A549 (cell line): ENCODE measurements around the gene VLDLR. TPM values are rescaled to one million over a fixed set of nuclear protein-coding genes. Genes with fewer than 3 reads are reported as not detected.

ENCODE experiments used
- ATAC-seq, 2 experiments: fragments of 200-7000 bp in 1 of 2; fragments of >200 bp in 1 of 2; cut with Nextera tagmentation in 1 of 2; cut with Tn5 transposase in 1 of 2; 3 replicates each; pipeline versions ENCODE4 v1.8.0 to v1.9.1; 2018 to 2020; ENCODE audit warnings: mild to moderate bottlenecking in 1 of 2, moderate library complexity in 1 of 2
- CTCF ChIA-PET: fragments of 300-600 bp; sonication (Branson Sonifier 250); formaldehyde crosslinking; extraction: SDS; loops from one replicate; lab custom pipeline; 2021; ENCODE audit warnings: antibody characterized with exemption, inconsistent platforms; lab: Yijun Ruan, JAX
- POLR2A ChIA-PET: fragments of 350-600 bp; formaldehyde crosslinking; extraction: SDS; loops from one replicate; lab custom pipeline; 2021; ENCODE audit warnings: antibody characterized with exemption, inconsistent platforms; lab: Yijun Ruan, JAX
- DNase-seq, 2 experiments: peaks; one replicate each; pipeline versions ENCODE4 v3.0.0 to v3.0.0-alpha.2; 2011 to 2016; ENCODE audit warnings: low read depth in 1 of 2, low spot score in 1 of 2
- FAIRE-seq: peaks from 2 replicates; lab custom pipeline; 2011; peaks lifted over from hg19 to GRCh38; lab: Jason Lieb, UNC
- H3K27ac ChIP-seq, 2 experiments: fragments of >200 bp; sonication (Bioruptor Twin); formaldehyde crosslinking; 3 replicates each; pipeline ENCODE4 v1.5.1; 2016 to 2017
- H3K4me1 ChIP-seq: fragments of >200 bp; sonication (Bioruptor Twin); formaldehyde crosslinking; 3 replicates; pipeline ENCODE4 v1.6.1; 2016
- H3K4me2 ChIP-seq: fragments of >200 bp; sonication (Bioruptor Twin); formaldehyde crosslinking; 3 replicates; pipeline ENCODE4 v1.6.1; 2016
- H3K4me3 ChIP-seq: fragments of >200 bp; sonication (Bioruptor Twin); formaldehyde crosslinking; 3 replicates; pipeline ENCODE4 v1.5.1; 2016
- H3K9me3 ChIP-seq: fragments of >200 bp; sonication (Bioruptor Twin); formaldehyde crosslinking; 3 replicates; pipeline ENCODE4 v1.6.1; 2016
- BCL3 ChIP-seq: fragments of >200 bp; sonication (Bioruptor Twin); formaldehyde crosslinking; IDR thresholded peaks from 3 replicates; pipeline ENCODE4 v1.6.1; 2016
- BHLHE40 ChIP-seq: IDR thresholded peaks from 2 replicates; pipeline ENCODE4 v1.6.1; 2012; ENCODE audit warnings: low read depth, low read length, inconsistent platforms
- CBX2 ChIP-seq: fragments of 200-600 bp; sonication (generic); IDR thresholded peaks from 2 replicates; pipeline ENCODE4 v1.6.1; 2016; ENCODE audit warnings: low read depth, mild to moderate bottlenecking, borderline replicate concordance
- CEBPB ChIP-seq, 2 experiments: fragments of >200 bp in 1 of 2; sonication (Bioruptor Twin) in 1 of 2; formaldehyde crosslinking in 1 of 2; IDR thresholded peaks; 2 replicates each; pipeline ENCODE4 v1.6.1; 2012 to 2016
- CHD2 ChIP-seq: fragments of 150-350 bp; IDR thresholded peaks from 2 replicates; pipeline ENCODE4 v1.6.1; 2014; ENCODE audit warnings: low read length; ENCODE audit not compliant: partially characterized antibody
- E2F6 ChIP-seq: IDR thresholded peaks from 2 replicates; pipeline ENCODE4 v1.6.1; 2012; ENCODE audit warnings: low read depth, borderline replicate concordance
- ELK1 ChIP-seq: fragments of 150-350 bp; IDR thresholded peaks from 2 replicates; pipeline ENCODE4 v1.6.1; 2014; ENCODE audit warnings: low read depth, mild to moderate bottlenecking, low read length
- EP300 ChIP-seq, 2 experiments: fragments of >200 bp; sonication (Bioruptor Twin); formaldehyde crosslinking; IDR thresholded peaks; 2 replicates in 1 of 2; 3 replicates in 1 of 2; pipeline ENCODE4 v1.6.1; 2016 to 2017
- FOSB ChIP-seq: fragments of 250-450 bp; sonication (Bioruptor Pico); IDR thresholded peaks from 2 replicates; pipeline ENCODE4 v1.5.0; 2020; ENCODE audit warnings: mild to moderate bottlenecking, moderate library complexity
- FOXS1 ChIP-seq: fragments of 250-450 bp; sonication (Bioruptor Pico); IDR thresholded peaks from 2 replicates; pipeline ENCODE4 v1.5.0; 2020; ENCODE audit warnings: mild to moderate bottlenecking, moderate library complexity
- HES2 ChIP-seq: fragments of >200 bp; sonication (Bioruptor Twin); formaldehyde crosslinking; IDR thresholded peaks from 2 replicates; pipeline ENCODE4 v1.6.1; 2016
- HOXB13 ChIP-seq: fragments of 250-450 bp; sonication (Bioruptor Pico); IDR thresholded peaks from 2 replicates; pipeline ENCODE4 v1.5.0; 2020; ENCODE audit warnings: low read depth, mild to moderate bottlenecking, moderate library complexity
- KDM5A ChIP-seq: fragments of 200-600 bp; sonication (generic); IDR thresholded peaks from 2 replicates; pipeline ENCODE4 v1.6.1; 2016; ENCODE audit warnings: antibody characterized with exemption, mild to moderate bottlenecking
- MAFK ChIP-seq: fragments of 450-650 bp; IDR thresholded peaks from 2 replicates; pipeline ENCODE4 v1.6.1; 2014; ENCODE audit not compliant: partially characterized antibody
- MAX ChIP-seq: IDR thresholded peaks from 2 replicates; pipeline ENCODE4 v1.6.1; 2012
- MAZ ChIP-seq: fragments of 150-350 bp; IDR thresholded peaks from 2 replicates; pipeline ENCODE4 v1.6.1; 2014; ENCODE audit warnings: antibody characterized with exemption, low read depth, low read length, borderline replicate concordance
- NFE2L2 ChIP-seq: fragments of 150-350 bp; conservative IDR thresholded peaks from 2 replicates; pipeline ENCODE4 v1.6.1; 2014; ENCODE audit warnings: low read length
- POLR2A ChIP-seq: IDR thresholded peaks from 2 replicates; pipeline ENCODE4 v1.6.1; 2012; ENCODE audit warnings: mild to moderate bottlenecking, low read length
- POLR2AphosphoS2 ChIP-seq: conservative IDR thresholded peaks from 2 replicates; pipeline ENCODE4 v1.6.1; 2012; ENCODE audit warnings: low read length, improper control_type of control experiment, inconsistent platforms
- RCOR1 ChIP-seq: fragments of 150-350 bp; IDR thresholded peaks from 2 replicates; pipeline ENCODE4 v1.6.1; 2014; ENCODE audit warnings: antibody characterized with exemption, low read length, low read depth
- REST ChIP-seq: fragments of 200-600 bp; sonication (generic); IDR thresholded peaks from 2 replicates; pipeline ENCODE4 v1.6.1; 2016; ENCODE audit warnings: antibody characterized with exemption, mild to moderate bottlenecking, moderate library complexity
- SREBF2 ChIP-seq: fragments of 450-650 bp; IDR thresholded peaks from 2 replicates; pipeline ENCODE4 v1.6.1; 2014; ENCODE audit warnings: mild to moderate bottlenecking, moderate library complexity
- ZSCAN20 ChIP-seq: fragments of 250-450 bp; sonication (Bioruptor Pico); IDR thresholded peaks from 2 replicates; pipeline ENCODE4 v1.8.0; 2022; ENCODE audit warnings: mild to moderate bottlenecking, moderate library complexity
- WGBS: methylation state at CpG from one replicate; pipeline ENCODE4 v1.1.6; 2017; ENCODE audit errors: missing lambda C conversion rate; 5-methylcytosine and 5-hydroxymethylcytosine counted together
- polyA plus RNA-seq, 4 experiments: library from polyadenylated mRNA; depleted of rRNA in 3 of 4; stranded (reverse); fragments of >200 nt; fragmentation: RNase III in 1 of 4; extraction: RNeasy Plus Mini Kit Qiagen cat#74134 plus additional on column Dnase treatment in 1 of 4; gene quantifications; 2 replicates in 3 of 4; 3 replicates in 1 of 4; pipeline ENCODE4 v1.2.3, GENCODE V29; 2011 to 2017

Gene VLDLR
- polyA plus RNA-seq, 2 of the 4 experiments (the other 2 are of a cell fraction), result 27.9 to 49.0 TPM

- peak; percentile 92 for TF ChIP-seq MAFK
- TF ChIP-seq BCL3, result 0 out of 3 replicates have a peak, but pooled peaks have one; percentile 50
- peak in 1 of 2 experiments; percentile 18; a peak in 1 of 5 replicates for TF ChIP-seq EP300 (IDR thresholded peaks at IDR 0.05)
- TF ChIP-seq MAX, result peak; percentile 95
- TF ChIP-seq BHLHE40, result peak; percentile 72
- TF ChIP-seq E2F6, result peak; percentile 75; the same call in 1 of the 2 replicates
- TF ChIP-seq POLR2A, result peak; percentile 18; the same call in 1 of the 2 replicates
- TF ChIP-seq KDM5A, result no peak
- TF ChIP-seq MAZ, result no peak
- TF ChIP-seq HOXB13 (CRISPR knock-in tag), result no peak
Observed at GRCh38 chr9:2623288-2624050, 1.9 kb downstream of the VLDLR start (continued).

GRCh38 chr9:2624051-2624682 lies 2.6 kb downstream of the VLDLR start:
- Histone ChIP-seq H3K4me2 (peak overlapping the region; percentile 89), H3K4me1 (peaks cover 24% of the 10 kb centered on the region), H3K9me3 (no peaks in the 10 kb centered on the region), H3K27ac (peak overlapping the region; percentile 93), H3K4me3 (peak overlapping the region; percentile 90)
- no peak for DNase-seq
- TF ChIP-seq CEBPB (IDR thresholded peaks at IDR 0.05) (peak; percentile 38 to 59; a peak in 3 of 4 replicates), POLR2A (no peak)
- no peak for FAIRE-seq
- no peak for ATAC-seq
- POLR2A ChIA-PET, result no interaction called here
- 94% methylated on average over 1 of the region's 1 CpG for WGBS
- CTCF ChIA-PET, result no interaction called here

- TF ChIP-seq SREBF2 (no peak), BHLHE40 (no peak), POLR2AphosphoS2 (no peak), HES2 (no peak), FOSB (CRISPR knock-in tag) (no peak)
- Histone ChIP-seq H3K9me3 (no peaks in the 10 kb centered on the region), H3K4me3 (no peak overlapping the region), H3K4me2 (no peak overlapping the region), H3K4me1 (peaks cover 18% of the 10 kb centered on the region), H3K27ac (no peak overlapping the region)
- POLR2A ChIA-PET, result no interaction called here
- WGBS, result 81% methylated on average over 4 of the region's 4 CpGs
- FAIRE-seq (no peak), ATAC-seq (no peak), DNase-seq (no peak)
- CTCF ChIA-PET, result interaction anchor here (1.3 kb wide), 1 partner anchor 23 kb away, joined by 3 read pairs; no protein-coding TSS in a partner anchor
Observed at GRCh38 chr9:2625427-2625826, 3.8 kb downstream of the VLDLR start.

GRCh38 chr9:2628919-2629318 lies 7.3 kb downstream of the VLDLR start:
- 88% methylated on average over 5 of the region's 5 CpGs for WGBS
- DNase-seq (no peak), FAIRE-seq (no peak), ATAC-seq (no peak)
- Histone ChIP-seq H3K27ac (no peak overlapping the region), H3K9me3 (no peaks in the 10 kb centered on the region), H3K4me3 (no peak overlapping the region), H3K4me1 (peaks cover 13% of the 10 kb centered on the region), H3K4me2 (no peak overlapping the region)
- CTCF ChIA-PET, result no interaction called here
- POLR2A ChIA-PET, result interaction anchor here (0.6 kb wide), 1 partner anchor 181 kb away, joined by 3 read pairs; no protein-coding TSS in a partner anchor
- TF ChIP-seq BHLHE40, result no peak
- no peak for TF ChIP-seq HOXB13 (CRISPR knock-in tag)
- no peak for TF ChIP-seq REST
- no peak for TF ChIP-seq RCOR1
- TF ChIP-seq FOXS1 (CRISPR knock-in tag), result no peak
- TF ChIP-seq NFE2L2, result no peak
- no peak for TF ChIP-seq ELK1
- no peak for TF ChIP-seq ZSCAN20
- TF ChIP-seq CHD2, result no peak
- TF ChIP-seq CBX2, result no peak
